Neuronal stem cell (in vitro differentiated cells): ENCODE measurements around the gene APOM.

Experiments
- DNase-seq: peaks from one replicate; pipeline ENCODE4 v3.0.0-alpha.2; 2013; ENCODE audit warnings: low spot score
- H2AFZ ChIP-seq: one replicate; pipeline ENCODE4 v1.6.1; 2013; ENCODE audit warnings: mild to moderate bottlenecking, low read length, inconsistent platforms
- H2AK5ac ChIP-seq: 2 replicates; pipeline ENCODE4 v1.6.1; 2013; ENCODE audit warnings: low read depth, mild to moderate bottlenecking, inconsistent platforms, low read length, moderate library complexity, mixed read lengths
- H2BK120ac ChIP-seq: 2 replicates; pipeline ENCODE4 v1.6.1; 2013; ENCODE audit warnings: low read depth, mild to moderate bottlenecking, inconsistent platforms, low read length, moderate library complexity, mixed read lengths
- H2BK12ac ChIP-seq: one replicate; pipeline ENCODE4 v1.6.1; 2013; ENCODE audit warnings: low read length, inconsistent platforms
- H2BK15ac ChIP-seq: 2 replicates; pipeline ENCODE4 v1.6.1; 2013; ENCODE audit warnings: mild to moderate bottlenecking, low read length, inconsistent platforms, mixed read lengths
- H2BK5ac ChIP-seq: one replicate; pipeline ENCODE4 v1.6.1; 2013; ENCODE audit warnings: inconsistent platforms, mild to moderate bottlenecking, low read length, moderate library complexity
- H3K14ac ChIP-seq: one replicate; pipeline ENCODE4 v1.6.1; 2013; ENCODE audit warnings: low read length, inconsistent platforms
- H3K18ac ChIP-seq: 2 replicates; pipeline ENCODE4 v1.6.1; 2013; ENCODE audit warnings: low read length, inconsistent platforms
- H3K23ac ChIP-seq: 2 replicates; pipeline ENCODE4 v1.6.1; 2013; ENCODE audit warnings: low read depth, mild to moderate bottlenecking, mixed read lengths, low read length, inconsistent platforms; ENCODE audit not compliant: poor library complexity
- H3K27ac ChIP-seq: replicated peaks from 3 replicates; pipeline ENCODE4 v1.5.1; 2013; ENCODE audit warnings: low read length, inconsistent platforms
- H3K27me3 ChIP-seq, 3 experiments: 2 replicates each; pipeline ENCODE4 v1.6.1; 2013; ENCODE audit warnings: low read length in 3 of 3, mild to moderate bottlenecking in 2 of 3, inconsistent platforms in 1 of 3, low read depth in 1 of 3, mixed read lengths in 1 of 3, moderate library complexity in 1 of 3; ENCODE audit not compliant: control insufficient read depth in 3 of 3, insufficient read depth in 3 of 3
- H3K36me3 ChIP-seq, 2 donors: replicated peaks in 1 of 2; 2 replicates each; pipeline ENCODE4 v1.6.1; 2013; ENCODE audit warnings: low read length in 2 of 2; ENCODE audit not compliant: control insufficient read depth in 2 of 2, insufficient read depth in 2 of 2
- H3K4ac ChIP-seq: 2 replicates; pipeline ENCODE4 v1.6.1; 2013; ENCODE audit warnings: inconsistent platforms, mild to moderate bottlenecking, low read length, moderate library complexity
- H3K4me1 ChIP-seq, 2 donors: 1 replicate in 1 of 2; 2 replicates in 1 of 2; pipeline ENCODE4 v1.6.1; 2013; ENCODE audit warnings: low read length in 2 of 2, low read depth in 1 of 2; ENCODE audit not compliant: control insufficient read depth in 2 of 2, insufficient read depth in 1 of 2
- H3K4me2 ChIP-seq: one replicate; pipeline ENCODE4 v1.6.1; 2013; ENCODE audit warnings: mild to moderate bottlenecking, low read length, inconsistent platforms; ENCODE audit not compliant: insufficient read depth, poor library complexity, severe bottlenecking
- H3K4me3 ChIP-seq, 2 donors: 2 replicates each; pipeline ENCODE4 v1.5.1; 2013; ENCODE audit warnings: low read length in 2 of 2, mild to moderate bottlenecking in 2 of 2, inconsistent platforms in 1 of 2, moderate library complexity in 1 of 2
- H3K79me1 ChIP-seq: one replicate; pipeline ENCODE4 v1.6.1; 2013; ENCODE audit warnings: low read depth, mild to moderate bottlenecking, inconsistent platforms, low read length, moderate library complexity
- H3K9ac ChIP-seq: one replicate; pipeline ENCODE4 v1.6.1; 2013; ENCODE audit warnings: mild to moderate bottlenecking, low read depth, low read length, inconsistent platforms; ENCODE audit not compliant: poor library complexity
- H3K9me3 ChIP-seq, 2 donors: replicated peaks in 1 of 2; 2 replicates each; pipeline versions ENCODE3 to v1.6.1; 2013; ENCODE audit warnings: low read length in 2 of 2, mild to moderate bottlenecking in 2 of 2, inconsistent platforms in 1 of 2, low read depth in 1 of 2, mixed read lengths in 1 of 2, moderate library complexity in 1 of 2; ENCODE audit not compliant: control insufficient read depth in 2 of 2, insufficient read depth in 1 of 2
- H4K8ac ChIP-seq: one replicate; pipeline ENCODE4 v1.6.1; 2013; ENCODE audit warnings: low read depth, mild to moderate bottlenecking, inconsistent platforms, low read length, moderate library complexity
- H4K91ac ChIP-seq: one replicate; pipeline ENCODE4 v1.6.1; 2013; ENCODE audit warnings: low read length, low read depth, mild to moderate bottlenecking, inconsistent platforms; ENCODE audit not compliant: poor library complexity
- WGBS, 2 donors: extraction: QIAGEN DNeasy Blood & Tissue Kit; methylation state at CpG; one replicate each; pipeline ENCODE4 v1.1.7; 2013; ENCODE audit warnings: missing lambda C conversion rate in 2 of 2, mixed read lengths in 1 of 2; ENCODE audit not compliant: insufficient read length in 2 of 2, insufficient replicate concordance in 1 of 2; ENCODE audit errors: extremely low coverage in 2 of 2; 5-methylcytosine and 5-hydroxymethylcytosine counted together

Gene APOM

GRCh38 chr6:31645325-31645724 lies 10.4 kb upstream of the APOM start:
- no peak overlapping the region for H2AFZ ChIP-seq
- no peaks in the 10 kb centered on the region for H3K4me1 ChIP-seq
- H3K27me3 ChIP-seq = no peaks in the 10 kb centered on the region
- no peak overlapping the region for H3K14ac ChIP-seq
- no peak overlapping the region for H3K4me3 ChIP-seq
- no peak overlapping the region for H2BK5ac ChIP-seq
- no peak overlapping the region for H2BK15ac ChIP-seq
- no peak overlapping the region for H3K4me2 ChIP-seq
- H3K36me3 ChIP-seq = peaks cover 74 to 95% of the 10 kb centered on the region in 2 donors
- H3K79me1 ChIP-seq = peaks cover 1% of the 10 kb centered on the region
- H4K91ac ChIP-seq = no peak overlapping the region
- no peak for DNase-seq
- H2BK120ac ChIP-seq = no peak overlapping the region
- peak overlapping the region; percentile 44 for H3K23ac ChIP-seq
- H4K8ac ChIP-seq = no peak overlapping the region
- no CpG with 5 or more reads among the region's 9 CpGs for WGBS, 2 donors
- H3K27ac ChIP-seq = no peak overlapping the region
- peak overlapping the region; percentile 66 for H3K9ac ChIP-seq
- H3K9me3 ChIP-seq = no peaks in the 10 kb centered on the region
- no peak overlapping the region for H3K4ac ChIP-seq
- no peak overlapping the region for H2AK5ac ChIP-seq
- H2BK12ac ChIP-seq = no peak overlapping the region
- H3K18ac ChIP-seq = no peak overlapping the region

GRCh38 chr6:31651602-31652191 lies 4.0 kb upstream of the APOM start:
- peaks cover 2 to 11% of the 10 kb centered on the region in 2 donors for H3K4me1 ChIP-seq
- H3K18ac ChIP-seq = peak overlapping the region; percentile 96
- H3K27ac ChIP-seq = peak overlapping the region; percentile 98
- H2BK15ac ChIP-seq = peak overlapping the region; percentile 32
- H3K4me3 ChIP-seq = peak overlapping the region; percentile 80 to 93
- H2AK5ac ChIP-seq = no peak overlapping the region
- peaks cover 2% of the 10 kb centered on the region for H3K79me1 ChIP-seq
- H2AFZ ChIP-seq = peak overlapping the region; percentile 88
- H3K9me3 ChIP-seq = no peaks in the 10 kb centered on the region
- peak overlapping the region; percentile 95 for H3K14ac ChIP-seq
- WGBS, 2 donors = no CpG with 5 or more reads among the region's 29 CpGs
- no peaks in the 10 kb centered on the region for H3K27me3 ChIP-seq
- no peak overlapping the region for H3K4ac ChIP-seq
- peak overlapping the region; percentile 95 for H3K9ac ChIP-seq
- H2BK5ac ChIP-seq = peak overlapping the region; percentile 96
- H2BK120ac ChIP-seq = peak overlapping the region; percentile 81
- no peak overlapping the region for H2BK12ac ChIP-seq
- peak overlapping the region; percentile 68 for H3K4me2 ChIP-seq
- H3K36me3 ChIP-seq = peaks cover 28 to 51% of the 10 kb centered on the region in 2 donors
- DNase-seq = no peak
- H4K8ac ChIP-seq = no peak overlapping the region
- H3K23ac ChIP-seq = peak overlapping the region; percentile 97
- H4K91ac ChIP-seq = peak overlapping the region; percentile 66

GRCh38 chr6:31652925-31653724 lies 2.6 kb upstream of the APOM start:
- Histone ChIP-seq H3K27ac (peak overlapping the region; percentile 98), H2BK15ac (no peak overlapping the region), H4K8ac (no peak overlapping the region), H2BK5ac (peak overlapping the region; percentile 96), H4K91ac (peak overlapping the region; percentile 60), H3K79me1 (peaks cover 6% of the 10 kb centered on the region), H2AFZ (peak overlapping the region; percentile 88), H3K23ac (peak overlapping the region; percentile 97), H2AK5ac (peak overlapping the region; percentile 73), H3K9ac (peak overlapping the region; percentile 68), H3K18ac (peak overlapping the region; percentile 96), H3K4ac (no peak overlapping the region), H3K36me3 (peaks cover 24 to 52% of the 10 kb centered on the region in 2 donors), H3K4me2 (peak overlapping the region; percentile 82), H3K27me3 (no peaks in the 10 kb centered on the region), H3K9me3 (no peaks in the 10 kb centered on the region), H2BK12ac (no peak overlapping the region), H3K4me3 (peak overlapping the region; percentile 80 to 93), H2BK120ac (no peak overlapping the region), H3K14ac (no peak overlapping the region), H3K4me1 (peaks cover 2 to 11% of the 10 kb centered on the region in 2 donors)
- peak; percentile 21 for DNase-seq
- WGBS, 2 donors = no CpG with 5 or more reads among the region's 37 CpGs
